ENCODE results near the gene TMEM147.

DNA sequence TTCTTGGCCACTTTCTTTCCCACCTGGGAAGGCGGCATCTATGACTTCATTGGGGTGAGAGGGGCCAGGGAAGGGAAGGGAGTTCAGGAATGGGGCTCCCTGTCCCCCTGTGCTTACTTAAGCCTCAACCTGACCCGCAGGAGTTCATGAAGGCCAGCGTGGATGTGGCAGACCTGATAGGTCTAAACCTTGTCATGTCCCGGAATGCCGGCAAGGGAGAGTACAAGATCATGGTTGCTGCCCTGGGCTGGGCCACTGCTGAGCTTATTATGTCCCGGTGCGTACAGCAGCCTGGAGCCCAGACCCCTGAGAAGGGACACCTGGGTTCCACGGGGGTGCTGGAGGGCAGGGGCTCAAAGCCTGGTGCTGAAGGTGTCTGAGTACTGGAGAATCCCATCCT is 1.1 kb downstream of the TMEM147 start:
- TF ChIP-seq, protein P1, sequence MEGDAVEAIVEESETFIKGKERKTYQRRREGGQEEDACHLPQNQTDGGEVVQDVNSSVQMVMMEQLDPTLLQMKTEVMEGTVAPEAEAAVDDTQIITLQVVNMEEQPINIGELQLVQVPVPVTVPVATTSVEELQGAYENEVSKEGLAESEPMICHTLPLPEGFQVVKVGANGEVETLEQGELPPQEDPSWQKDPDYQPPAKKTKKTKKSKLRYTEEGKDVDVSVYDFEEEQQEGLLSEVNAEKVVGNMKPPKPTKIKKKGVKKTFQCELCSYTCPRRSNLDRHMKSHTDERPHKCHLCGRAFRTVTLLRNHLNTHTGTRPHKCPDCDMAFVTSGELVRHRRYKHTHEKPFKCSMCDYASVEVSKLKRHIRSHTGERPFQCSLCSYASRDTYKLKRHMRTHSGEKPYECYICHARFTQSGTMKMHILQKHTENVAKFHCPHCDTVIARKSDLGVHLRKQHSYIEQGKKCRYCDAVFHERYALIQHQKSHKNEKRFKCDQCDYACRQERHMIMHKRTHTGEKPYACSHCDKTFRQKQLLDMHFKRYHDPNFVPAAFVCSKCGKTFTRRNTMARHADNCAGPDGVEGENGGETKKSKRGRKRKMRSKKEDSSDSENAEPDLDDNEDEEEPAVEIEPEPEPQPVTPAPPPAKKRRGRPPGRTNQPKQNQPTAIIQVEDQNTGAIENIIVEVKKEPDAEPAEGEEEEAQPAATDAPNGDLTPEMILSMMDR (IDR thresholded peaks at IDR 0.05) = no peak
- TF ChIP-seq EP300 (IDR thresholded peaks at IDR 0.05) = no peak
